ENCODE results near the gene C1QTNF1.

Gene C1QTNF1

DNA sequence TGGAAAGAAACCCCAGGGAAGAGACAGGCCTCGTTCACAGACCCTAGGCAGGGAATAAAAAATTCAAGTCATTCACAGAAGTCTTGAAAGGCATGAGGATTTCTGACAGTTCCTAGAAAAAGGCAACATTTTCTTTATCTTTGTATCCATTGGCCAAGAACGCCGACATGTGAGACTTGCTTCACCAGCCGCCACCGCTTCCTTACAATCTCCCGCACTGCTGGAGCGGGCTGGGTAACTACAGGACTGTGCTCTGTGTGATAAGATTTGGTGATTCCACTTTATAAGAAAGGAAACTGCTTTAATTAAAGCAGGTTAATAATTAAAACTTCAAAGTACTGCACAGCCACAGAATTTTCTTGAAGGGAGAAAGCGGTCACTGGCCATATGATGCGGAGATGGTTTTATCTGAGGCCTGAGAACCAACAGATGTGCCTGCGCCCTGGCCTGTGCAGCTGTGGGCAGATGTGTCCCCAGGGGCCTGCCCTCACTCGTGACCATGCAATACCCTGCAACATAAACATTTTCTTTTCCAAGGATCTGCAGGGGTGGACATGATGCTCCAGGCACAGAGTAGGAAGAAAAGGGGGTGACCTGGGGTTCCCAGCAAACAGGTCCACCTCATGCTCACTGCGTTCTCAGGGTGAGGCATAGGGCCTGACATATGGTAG, 31.3 kb upstream of the C1QTNF1 start:
- DNase-seq (ENCODE audit: low read depth in 2 of 2) = no peak

DNA sequence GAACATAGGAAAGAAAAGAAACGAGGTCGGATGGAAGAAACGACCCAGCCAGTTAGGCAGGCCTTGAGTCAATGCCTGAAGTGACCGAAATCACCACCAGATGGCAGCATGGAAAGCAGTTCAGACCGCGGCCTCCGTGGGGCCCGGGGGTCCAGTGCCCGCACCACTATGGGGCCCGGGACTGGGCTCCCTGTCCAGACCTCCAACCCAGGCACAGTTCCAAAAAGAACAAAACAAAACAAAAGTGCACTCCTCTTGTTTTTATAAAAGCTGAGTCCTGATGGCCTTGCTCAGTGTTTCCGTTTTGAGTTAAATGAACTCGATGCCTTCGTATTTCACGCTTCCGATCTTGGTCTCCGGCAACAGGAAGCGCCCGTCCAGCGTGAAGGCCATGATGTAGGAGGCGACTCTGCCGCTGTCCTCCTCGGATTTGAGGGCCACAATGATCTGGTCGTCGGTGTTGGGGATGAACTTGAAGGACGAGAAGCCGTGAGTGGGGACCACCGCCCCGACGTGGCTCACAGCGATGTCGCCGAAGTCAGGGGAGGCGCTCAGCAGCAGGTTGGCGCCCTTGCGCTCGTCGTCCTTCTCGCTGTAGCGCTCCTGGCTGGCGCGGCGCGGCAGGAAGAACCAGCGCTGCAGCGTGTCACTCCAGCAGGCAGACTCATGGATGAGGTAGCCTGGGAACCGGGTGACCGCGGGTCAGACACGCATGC, 30.6 kb upstream of the C1QTNF1 start:
- DNase-seq (ENCODE audit: low read depth in 2 of 2) = peak; percentile 41 to 49

DNA sequence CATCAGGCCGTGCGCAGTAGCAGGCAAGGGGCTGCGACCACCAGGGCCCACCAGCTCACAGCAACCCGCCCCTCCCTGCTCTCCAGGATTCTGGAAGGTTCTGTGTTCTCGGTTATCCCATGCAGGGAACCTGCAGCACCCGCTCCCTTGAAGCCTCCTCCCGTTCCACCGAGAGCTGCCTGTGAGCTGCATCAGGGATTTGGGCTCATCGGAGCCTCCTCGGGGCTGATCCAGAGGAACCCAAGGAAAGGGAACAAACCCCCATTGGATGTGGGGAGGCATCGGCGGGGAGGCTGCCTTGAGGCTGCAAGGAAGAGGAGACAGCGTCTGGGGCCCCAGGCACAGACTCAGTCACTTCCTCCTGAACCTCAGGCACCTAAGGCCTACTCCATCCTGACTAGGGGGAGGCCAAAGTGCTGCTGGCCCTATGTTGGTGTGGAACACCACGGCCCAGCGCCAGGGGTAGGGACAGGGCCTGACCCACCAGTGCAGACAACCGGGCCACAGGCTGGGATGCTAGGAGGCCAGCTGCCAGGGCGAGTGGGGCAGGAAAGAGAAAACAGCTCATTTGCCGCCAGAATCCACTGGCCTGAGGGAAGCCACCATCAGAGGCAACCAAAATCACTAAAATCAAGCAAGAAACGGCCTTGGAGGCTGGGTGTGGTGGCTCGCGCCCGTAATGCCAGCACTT, 29.8 kb upstream of the C1QTNF1 start:
- DNase-seq (ENCODE audit: low read depth in 2 of 2) = no peak

DNA sequence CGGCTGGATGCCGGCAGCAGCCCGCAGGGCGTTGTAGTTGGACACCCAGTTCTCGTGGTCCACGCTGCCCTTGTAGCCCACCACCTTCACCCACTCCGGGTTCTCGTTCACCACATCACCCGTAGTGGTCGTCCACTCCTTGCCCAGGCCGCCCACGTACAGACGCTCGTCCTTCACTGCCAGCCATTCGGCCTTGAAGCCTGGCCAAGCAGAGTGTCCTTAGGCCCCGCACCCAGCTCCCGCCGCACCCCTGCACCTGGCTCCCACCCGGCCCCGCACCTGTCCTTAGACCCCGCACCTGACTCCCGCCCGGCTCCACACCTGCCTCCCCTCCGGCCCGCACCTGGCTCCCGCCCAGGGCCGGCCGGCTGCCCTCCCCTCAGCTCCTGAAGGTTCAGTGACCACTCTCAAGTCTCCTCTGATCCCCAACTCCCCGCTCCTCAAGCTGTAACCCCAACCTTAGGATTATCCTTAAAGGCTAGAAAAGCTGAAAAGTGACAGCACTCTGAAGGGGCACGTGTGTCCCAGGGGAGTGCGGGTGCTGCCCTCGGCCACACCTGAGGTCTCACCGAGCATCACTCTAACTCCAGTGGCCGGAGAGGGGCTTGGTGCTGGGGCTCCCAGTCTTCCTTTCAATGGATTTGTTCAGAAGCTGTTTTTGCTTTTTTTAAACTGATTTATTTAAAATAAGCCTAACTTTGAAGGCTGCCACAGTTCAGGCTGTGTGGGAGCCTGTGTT, 28.8 kb upstream of the C1QTNF1 start:
- DNase-seq (ENCODE audit: low read depth in 2 of 2) = no peak

DNA sequence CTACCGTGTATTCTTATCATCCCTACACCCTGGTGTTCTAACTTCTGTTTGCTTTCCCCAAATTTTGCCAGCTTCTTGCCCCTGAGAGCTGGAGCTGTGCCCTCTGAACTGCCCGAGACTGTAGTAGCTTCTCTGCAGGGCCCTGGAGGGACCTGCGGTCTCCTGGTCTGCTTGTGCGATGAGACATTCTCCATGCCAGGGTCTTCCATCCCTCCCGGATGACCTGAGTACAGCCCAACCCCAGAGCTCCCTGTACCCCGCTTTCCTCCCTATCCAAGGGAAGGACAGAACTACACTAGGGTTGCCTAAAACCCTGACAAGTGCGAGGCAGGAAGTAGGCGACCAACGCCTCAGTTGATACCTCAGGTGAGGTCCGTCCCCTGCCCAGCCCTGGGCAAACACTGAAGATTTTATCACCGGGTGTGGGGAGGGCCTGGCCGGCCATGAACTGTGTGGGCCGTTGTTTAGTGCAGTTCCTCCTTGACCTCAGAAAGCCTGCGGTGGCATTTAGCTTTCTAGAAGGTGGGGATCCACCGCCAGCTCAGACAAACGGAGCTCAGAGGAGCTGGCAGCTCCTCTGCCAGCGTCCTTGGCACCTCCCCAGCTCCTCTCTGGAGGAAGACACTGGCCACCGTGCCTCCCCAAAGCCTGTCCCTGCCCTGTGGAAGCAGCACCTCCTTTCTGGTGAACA, 28.1 kb upstream of the C1QTNF1 start:
- DNase-seq (ENCODE audit: low read depth in 2 of 2) = no peak

DNA sequence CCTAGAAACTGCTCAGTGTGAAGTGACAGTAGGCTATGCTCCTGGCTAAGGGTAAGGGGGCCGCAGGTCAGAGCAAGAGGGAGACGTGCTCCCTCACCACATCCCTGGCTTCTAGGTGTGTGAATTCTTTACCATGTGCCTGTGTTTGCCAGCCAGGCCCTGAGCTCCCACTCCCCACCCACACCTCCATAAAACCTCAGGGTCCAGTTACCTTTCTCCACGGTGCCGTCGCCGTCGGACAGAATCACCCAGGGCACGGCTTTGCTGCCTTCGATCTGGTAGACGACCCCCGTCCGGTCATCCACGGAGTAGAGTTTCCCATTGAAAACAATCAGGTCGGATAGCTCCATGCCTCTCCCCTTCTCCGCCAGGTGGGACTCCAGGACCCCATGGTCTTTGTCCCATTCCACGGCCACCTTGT, 27.2 kb upstream of the C1QTNF1 start:
- no peak for DNase-seq (ENCODE audit: low read depth in 2 of 2)

DNA sequence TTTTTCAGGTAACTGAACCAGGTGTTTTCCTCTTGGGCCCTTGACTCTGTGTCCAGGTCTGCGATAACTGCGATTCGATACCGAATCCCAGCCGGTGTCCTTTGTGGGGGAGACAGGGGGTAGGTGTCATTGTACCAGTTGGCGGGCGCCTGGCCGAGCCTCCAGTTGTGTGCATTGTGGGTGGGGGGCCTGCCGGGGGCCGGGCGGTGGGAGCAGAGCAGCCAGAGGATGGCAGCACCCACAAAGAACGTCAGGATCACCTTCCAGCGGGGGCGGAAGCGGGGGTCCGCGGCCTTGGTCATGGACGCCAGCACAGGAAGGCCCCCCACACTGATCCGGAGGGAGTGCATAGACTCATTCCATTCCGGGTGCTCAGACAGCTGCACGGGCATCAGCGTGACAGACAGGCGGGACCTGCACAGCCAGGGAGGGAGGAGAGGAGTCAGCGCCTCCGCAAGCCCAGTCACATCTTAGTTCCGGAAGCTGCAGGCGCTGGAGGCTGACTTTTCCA, 26.7 kb upstream of the C1QTNF1 start:
- DNase-seq (ENCODE audit: low read depth in 2 of 2) = no peak

DNA sequence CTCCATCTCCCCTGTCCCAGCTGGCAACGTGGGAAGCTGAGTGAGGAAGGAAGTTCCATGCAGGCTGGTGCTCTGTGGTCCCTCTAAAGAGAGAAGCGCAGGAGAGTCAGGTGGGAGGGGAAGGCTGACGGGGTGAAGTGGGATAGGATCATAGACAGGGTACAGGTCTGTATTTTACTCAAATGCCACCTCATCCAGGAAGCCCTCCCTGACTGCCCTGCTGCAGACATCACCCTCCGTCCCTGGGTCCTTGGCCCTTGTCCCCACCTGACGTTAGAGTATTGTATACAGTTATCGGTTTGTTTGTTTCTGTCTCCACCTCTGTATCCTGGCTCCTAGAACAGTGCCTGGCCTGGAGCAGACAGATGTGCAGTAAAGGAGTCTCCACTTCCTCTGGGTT, 26.1 kb upstream of the C1QTNF1 start:
- no peak for DNase-seq (ENCODE audit: low read depth in 2 of 2)

DNA sequence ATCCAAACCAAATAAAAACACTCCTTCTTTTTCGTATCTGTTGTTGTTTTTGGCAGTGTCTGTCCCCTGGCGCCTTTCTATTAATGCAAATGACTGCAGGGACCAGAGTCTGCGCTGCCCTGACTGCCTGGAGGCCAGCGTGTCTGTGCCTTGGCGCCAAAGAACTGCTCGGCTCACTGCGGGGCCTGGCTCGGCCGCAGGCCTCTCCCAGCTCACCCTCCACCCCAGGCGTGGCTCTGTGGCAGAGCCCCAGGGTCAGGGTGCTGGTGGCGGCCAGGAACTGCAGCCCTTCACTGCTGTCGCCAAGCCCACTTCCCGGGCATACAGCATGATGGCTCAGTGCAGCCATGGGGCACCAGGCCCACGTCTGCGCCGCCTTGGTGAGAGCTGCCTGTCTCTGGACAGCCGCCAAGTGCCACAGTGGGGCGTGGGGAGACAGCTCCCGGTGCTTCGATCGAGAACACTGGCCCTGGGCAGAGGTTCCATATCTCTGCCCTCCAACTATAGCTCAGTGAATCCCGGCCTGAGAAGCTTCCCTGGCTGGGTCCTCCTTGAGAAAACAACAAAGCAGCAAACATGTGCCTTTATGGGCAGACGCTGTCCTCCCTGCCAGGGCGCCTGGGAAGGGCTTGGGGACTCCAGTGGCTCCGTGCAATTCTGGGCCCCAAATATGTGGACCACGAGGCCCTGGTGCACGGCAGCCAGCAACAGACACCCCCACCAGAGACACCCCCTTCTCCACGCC, 25.5 kb upstream of the C1QTNF1 start:
- no peak for DNase-seq (ENCODE audit: low read depth in 2 of 2)

DNA sequence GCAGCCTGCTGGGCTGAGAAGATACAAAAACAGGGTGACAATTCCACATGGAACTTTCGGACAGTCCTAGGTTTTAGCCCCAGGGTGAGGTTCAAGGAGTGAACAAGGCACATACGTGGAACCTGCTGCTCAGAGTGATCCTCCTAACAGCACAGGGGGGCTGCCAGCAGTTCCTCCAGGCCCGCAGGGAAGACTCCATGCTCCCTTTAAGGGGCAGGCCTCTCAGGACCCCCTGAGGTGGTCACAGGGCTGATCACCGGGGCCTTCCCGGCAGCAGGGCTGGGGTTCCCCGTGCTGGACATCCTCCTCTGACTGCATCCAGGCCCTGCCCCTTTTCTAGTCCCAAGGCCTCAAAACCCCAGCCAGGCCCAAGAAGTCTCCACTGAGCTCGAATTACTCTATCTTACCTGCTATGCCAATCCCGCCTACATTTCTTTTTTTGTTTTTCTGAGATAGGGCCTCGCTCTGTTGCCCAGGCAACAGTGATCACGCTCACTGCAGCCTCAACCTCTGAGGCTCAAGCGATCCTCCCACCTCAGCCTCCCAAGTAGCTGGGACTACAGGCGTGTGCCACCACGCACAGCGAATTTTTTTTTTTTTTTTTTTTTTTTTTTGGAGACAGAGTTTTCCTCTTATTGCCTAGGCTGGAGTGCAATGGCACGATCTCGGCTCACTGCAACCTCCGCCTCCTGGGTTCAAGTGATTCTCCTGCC, 24.8 kb upstream of the C1QTNF1 start:
- DNase-seq (ENCODE audit: low read depth in 2 of 2) = no peak

DNA sequence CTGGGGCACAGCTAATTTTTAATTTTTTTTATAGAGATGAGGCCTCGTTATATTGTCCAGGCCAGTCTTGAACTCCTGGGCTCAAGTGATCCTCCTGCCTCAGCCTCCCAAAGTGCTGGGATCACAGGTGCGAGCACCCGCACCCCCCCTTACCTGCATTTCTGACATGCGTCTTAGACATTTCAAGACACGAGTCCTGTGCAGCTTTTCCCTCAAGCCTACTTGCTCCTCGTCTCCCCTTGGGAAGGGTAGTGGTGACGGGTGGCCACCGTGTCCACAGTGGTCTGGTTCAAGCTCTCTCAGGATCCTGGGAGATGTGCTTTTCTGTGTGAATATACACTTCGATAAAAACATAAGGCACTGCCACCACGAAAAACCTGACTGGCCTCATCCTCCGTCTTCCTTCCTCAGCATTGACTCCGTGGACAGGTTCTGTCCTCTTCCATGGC, 24.0 kb upstream of the C1QTNF1 start:
- no peak for DNase-seq (ENCODE audit: low read depth in 2 of 2)

DNA sequence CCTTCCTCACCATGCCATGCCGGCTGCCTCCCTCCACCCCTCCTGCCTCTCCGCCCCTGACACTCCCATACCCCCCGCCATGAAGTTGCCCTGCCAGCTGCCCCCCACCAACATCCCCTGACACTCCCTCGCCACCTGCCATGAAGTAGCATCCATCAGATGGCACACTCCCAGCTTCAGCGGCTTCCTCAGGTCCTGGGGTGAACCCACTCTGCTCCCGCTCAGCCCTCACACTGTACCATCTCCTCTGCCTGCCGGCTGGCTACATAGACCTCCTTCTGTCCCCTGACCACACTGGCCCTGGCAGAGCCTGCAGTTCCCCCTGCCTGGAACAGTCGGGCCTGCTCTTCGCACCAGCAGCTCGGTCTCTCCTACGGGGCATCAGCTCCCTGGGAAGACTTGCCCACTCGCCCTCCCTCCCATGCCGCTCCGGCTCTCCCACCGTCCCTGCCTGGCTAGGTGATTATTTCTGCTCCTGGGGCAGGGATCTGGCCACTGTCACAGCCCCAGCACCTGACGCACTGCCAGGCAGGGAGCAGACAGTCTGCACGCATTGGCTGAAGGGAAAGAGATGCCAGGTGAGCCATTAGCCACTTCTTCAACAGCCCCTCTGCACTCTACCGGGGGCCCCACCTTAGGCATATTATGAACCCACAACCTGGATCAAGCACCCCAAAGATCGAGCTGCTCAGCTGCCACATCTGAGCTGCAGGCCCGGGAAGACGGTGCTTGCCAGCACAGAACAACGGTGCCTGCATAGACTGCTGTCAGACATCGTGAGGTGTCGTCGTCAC, 23.4 kb upstream of the C1QTNF1 start:
- no peak for DNase-seq (ENCODE audit: low read depth in 2 of 2)

DNA sequence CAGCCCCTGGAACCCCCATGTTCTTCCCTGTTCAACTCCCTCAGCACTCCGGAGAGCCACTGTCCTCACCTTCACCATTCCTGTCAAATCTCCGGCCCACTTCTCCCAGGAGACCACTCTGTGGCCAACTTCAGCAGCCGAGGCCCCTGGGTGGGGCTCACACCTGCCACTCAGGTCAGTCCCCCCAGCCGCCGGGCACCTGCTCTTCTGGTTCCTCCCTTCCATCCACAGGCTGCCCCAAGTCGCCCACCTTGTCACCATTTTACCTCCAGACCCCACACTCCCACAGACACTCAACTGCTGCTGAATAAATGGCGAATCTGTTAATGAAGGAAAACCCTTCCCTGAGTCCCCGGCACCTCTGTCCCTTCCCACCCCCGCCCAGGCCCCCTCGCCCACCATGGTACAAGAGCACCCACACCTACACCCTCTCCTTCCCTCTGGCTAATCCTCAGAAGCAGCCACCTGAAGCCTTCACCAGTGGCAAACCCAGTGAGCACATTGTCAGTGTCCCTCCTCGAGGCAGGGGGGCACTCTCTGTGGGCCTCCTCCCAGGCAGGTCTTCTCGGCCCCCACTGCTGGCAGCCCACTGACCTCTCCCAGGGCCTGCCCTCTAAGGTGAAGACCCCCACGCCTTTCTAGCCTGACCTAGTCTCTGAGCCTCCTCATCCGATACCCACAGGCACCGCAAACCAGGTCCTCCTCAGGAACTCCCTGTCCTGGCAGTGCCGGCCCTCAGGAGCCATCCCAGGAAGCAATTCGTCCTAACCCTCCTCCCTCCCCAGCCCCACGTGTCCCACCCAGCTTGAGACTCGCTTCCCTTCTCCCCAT, 22.6 kb upstream of the C1QTNF1 start:
- DNase-seq (ENCODE audit: low read depth in 2 of 2) = no peak

DNA sequence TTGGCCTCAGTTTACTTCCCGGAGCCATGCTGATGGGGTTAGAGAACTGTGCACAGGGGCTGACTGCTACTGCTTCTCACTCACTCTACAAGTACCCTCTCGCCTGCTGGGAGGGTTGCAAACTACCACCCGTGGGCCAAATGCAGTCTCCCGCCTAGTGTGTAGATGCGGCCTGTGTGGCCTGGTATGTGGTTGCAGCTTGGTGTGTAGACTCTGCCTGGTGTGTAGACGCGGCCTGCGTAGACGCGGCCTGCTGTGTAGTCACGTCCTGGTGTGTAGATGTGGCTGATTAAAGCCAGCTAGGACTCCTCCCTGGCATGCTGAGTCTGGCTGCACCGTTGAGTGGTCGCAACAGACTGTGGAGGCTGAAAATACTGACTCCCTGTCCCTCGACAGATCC, 21.7 kb upstream of the C1QTNF1 start:
- DNase-seq (ENCODE audit: low read depth in 2 of 2) = no peak

DNA sequence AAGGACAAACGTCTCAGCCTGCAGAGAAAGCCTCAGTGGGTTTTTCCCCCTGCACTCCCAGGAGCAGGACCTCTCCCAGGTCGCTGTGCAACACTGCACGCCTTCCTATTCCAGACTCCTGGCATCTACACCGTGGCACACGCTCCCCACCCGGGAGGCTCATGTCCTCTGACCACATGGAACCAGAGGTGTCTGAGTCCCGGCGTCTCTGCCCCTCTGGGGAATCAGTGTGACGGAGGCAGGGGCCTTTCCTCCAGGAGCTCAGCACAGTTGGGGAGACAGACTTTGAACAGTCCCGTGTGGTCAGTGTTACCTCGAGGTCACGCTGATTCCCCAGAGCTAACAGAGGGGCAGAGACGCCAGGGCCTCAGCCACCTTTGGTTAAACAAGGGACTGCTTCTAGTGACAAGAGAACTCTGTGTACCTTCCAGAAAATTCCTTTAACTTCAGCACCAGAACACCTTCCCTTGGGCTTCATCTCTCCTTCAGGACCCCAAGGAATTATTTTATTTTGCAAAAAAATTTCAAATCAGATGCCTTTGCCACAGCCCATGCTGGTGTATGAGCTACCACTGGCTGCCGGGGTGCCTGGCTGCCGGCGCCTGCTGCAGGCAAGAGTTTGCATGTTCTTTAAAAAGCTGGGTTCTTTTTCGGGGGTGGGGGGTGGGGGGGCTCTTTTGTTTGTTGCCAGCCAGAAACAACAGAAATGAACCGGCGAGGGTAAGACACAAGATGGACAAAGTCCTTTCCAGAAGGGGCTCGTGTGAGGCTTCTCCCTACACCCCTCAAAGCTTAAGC, 21.0 kb upstream of the C1QTNF1 start:
- DNase-seq (ENCODE audit: low read depth in 2 of 2) = no peak

DNA sequence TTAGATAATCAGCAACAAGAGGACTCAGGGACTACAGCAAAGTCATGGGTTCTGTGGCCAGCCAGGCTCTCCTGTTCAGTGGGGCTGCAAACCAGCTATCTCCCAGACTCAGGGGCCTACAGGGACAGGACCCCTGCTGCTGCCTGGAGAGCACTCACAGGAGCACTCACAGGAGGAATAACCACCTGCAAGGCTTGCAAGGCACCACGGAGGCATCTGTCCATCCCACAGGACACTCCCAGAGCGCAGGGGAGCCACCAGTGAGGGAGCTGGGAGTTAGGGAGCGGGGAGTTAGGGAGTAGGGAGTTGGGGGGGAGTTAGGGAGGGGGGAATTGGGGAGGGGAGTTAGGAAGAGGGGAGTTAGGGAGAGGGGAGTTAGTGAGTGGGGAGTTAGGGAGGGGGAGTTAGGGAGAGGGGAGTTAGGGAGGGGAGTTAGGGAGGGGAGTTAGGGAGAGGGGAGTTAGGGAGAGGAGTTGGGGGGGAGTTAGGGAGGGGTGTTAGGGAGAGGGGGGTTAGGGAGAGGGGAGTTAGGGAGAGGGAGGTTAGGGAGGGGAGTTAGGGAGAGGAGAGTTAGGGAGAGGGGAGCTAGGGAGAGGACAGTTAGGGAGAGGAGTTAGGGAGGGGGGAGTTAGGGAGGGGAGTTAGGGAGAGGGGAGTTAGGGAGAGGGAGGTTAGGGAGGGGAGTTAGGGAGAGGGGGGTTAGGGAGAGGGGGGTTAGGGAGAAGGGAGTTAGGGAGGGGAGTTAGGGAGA, 20.1 kb upstream of the C1QTNF1 start:
- DNase-seq (ENCODE audit: low read depth in 2 of 2) = no peak

All from activated CD4-positive, alpha-beta T cell treated with anti-CD3 and anti-CD28 coated beads for 24 hours (primary cell).